CD4-positive, CD25-positive, alpha-beta regulatory T cell (primary cell): ENCODE data around the gene MYOZ2. TPM values are rescaled to one million over a fixed set of nuclear protein-coding genes. Genes with fewer than 3 reads are reported as not detected.
A peak's percentile ranks its signal among the peaks of the same experiment; 100 is the strongest.

Source experiments
- ATAC-seq, 2 donors: fragments of 150-1000 bp; cut with Tn5 transposase; one replicate each; pipeline ENCODE4 v1.10.0; 2021; ENCODE audit warnings: low read depth in 2 of 2, moderate number of reproducible peaks in 2 of 2, moderate library complexity in 1 of 2
- DNase-seq, 3 donors: peaks; one replicate each; pipeline versions ENCODE4 v3.0.0 to v3.0.0-alpha.2; 2012 to 2022; ENCODE audit warnings: mixed read lengths in 1 of 3
- H3K27ac ChIP-seq: one replicate; pipeline ENCODE4 v1.7.0; 2013; ENCODE audit warnings: mild to moderate bottlenecking, low read length; ENCODE audit not compliant: insufficient read depth, poor library complexity, severe bottlenecking
- H3K27me3 ChIP-seq: one replicate; pipeline ENCODE4 v1.7.0; 2013; ENCODE audit warnings: low read length; ENCODE audit not compliant: control insufficient read depth, insufficient read depth
- H3K36me3 ChIP-seq: one replicate; pipeline ENCODE4 v1.7.0; 2013; ENCODE audit warnings: mild to moderate bottlenecking, low read length, moderate library complexity; ENCODE audit not compliant: control insufficient read depth, insufficient read depth
- H3K4me1 ChIP-seq: 2 replicates; pipeline ENCODE4 v1.7.0; 2013; ENCODE audit warnings: mild to moderate bottlenecking, low read length; ENCODE audit not compliant: insufficient read depth, control insufficient read depth, poor library complexity, severe bottlenecking
- H3K4me3 ChIP-seq: one replicate; pipeline ENCODE4 v1.7.0; 2013; ENCODE audit warnings: low read depth, mild to moderate bottlenecking, low read length, moderate library complexity
- H3K9me3 ChIP-seq, 2 experiments: 1 replicate in 1 of 2; 2 replicates in 1 of 2; pipeline ENCODE4 v1.7.0; 2013; ENCODE audit warnings: low read length in 2 of 2, mild to moderate bottlenecking in 1 of 2, moderate library complexity in 1 of 2; ENCODE audit not compliant: control insufficient read depth in 2 of 2
- H3K27ac Mint-ChIP-seq, 3 donors: one replicate each; pipeline ENCODE4 v1.8.0; 2020 to 2022; ENCODE audit warnings: mild to moderate bottlenecking in 3 of 3, mixed read lengths in 3 of 3, moderate library complexity in 2 of 3
- H3K27me3 Mint-ChIP-seq: one replicate; pipeline ENCODE4 v1.8.0; 2022; ENCODE audit warnings: mild to moderate bottlenecking, mixed read lengths
- H3K36me3 Mint-ChIP-seq: one replicate; pipeline ENCODE4 v1.8.0; 2020; ENCODE audit warnings: mixed read lengths
- H3K4me1 Mint-ChIP-seq, 4 donors: one replicate each; pipeline ENCODE4 v1.8.0; 2020 to 2022; ENCODE audit warnings: mixed read lengths in 4 of 4, mild to moderate bottlenecking in 1 of 4
- H3K4me3 Mint-ChIP-seq, 4 donors: one replicate each; pipeline ENCODE4 v1.8.0; 2020 to 2022; ENCODE audit warnings: mild to moderate bottlenecking in 4 of 4, mixed read lengths in 4 of 4, moderate library complexity in 3 of 4
- H3K9me3 Mint-ChIP-seq, 7 donors: one replicate each; pipeline ENCODE4 v1.8.0; 2020 to 2022; ENCODE audit warnings: mixed read lengths in 7 of 7, mild to moderate bottlenecking in 3 of 7, moderate library complexity in 2 of 7
- polyA plus RNA-seq, 4 donors: library from polyadenylated mRNA; unstranded; fragments of 300-500 nt; fragmentation: Illumina TruSeq; gene quantifications; one replicate each; pipeline ENCODE4 v1.2.3, GENCODE V29; 2021
- total RNA-seq: library from RNA; stranded (reverse); gene quantifications from one replicate; pipeline ENCODE4 v1.2.3, GENCODE V29; 2022

The MYOZ2 gene
- total and polyA plus RNA-seq, 5 donors from 2014 or later = 0.24 TPM; not detected in 4

DNA sequence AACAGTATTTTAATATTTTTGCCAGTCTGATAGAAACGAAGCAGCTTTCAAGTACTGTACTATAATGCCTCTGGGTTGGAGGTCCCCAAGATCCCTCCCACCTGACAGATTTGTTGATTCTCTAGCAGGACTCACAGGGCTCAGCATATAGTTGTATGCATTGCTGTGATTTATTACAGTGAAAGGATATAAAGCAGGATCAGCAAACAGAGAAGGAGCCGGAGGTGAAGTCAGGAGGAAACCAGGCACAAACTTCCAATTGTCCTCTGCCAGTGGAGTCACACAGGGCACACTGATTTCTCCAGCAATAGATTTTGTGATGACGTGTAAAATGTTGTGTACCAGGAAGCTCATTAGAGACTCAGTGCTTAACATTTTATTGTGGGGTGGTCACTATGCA lies 95.9 kb downstream of the MYOZ2 start:
- Mint-ChIP-seq H3K4me1 (peaks cover 33 to 76% (median 36%) of the 10 kb centered on the region in 4 donors), H3K9me3 (peaks cover 0 to 2% (median 0%) of the 10 kb centered on the region in 7 donors), H3K27me3 (no peaks in the 10 kb centered on the region), H3K27ac (peak overlapping the region in 1 of 3 donors; percentile 35), H3K36me3 (peaks cover 30% of the 10 kb centered on the region), H3K4me3 (peak overlapping the region in 1 of 4 donors; percentile 6)
- Histone ChIP-seq H3K4me1 (peaks cover 5% of the 10 kb centered on the region), H3K9me3 (no peaks in the 10 kb centered on the region), H3K4me3 (no peak overlapping the region), H3K27me3 (no peaks in the 10 kb centered on the region), H3K36me3 (peaks cover 12% of the 10 kb centered on the region), H3K27ac (no peak overlapping the region)
- ATAC-seq = no peak
- no peak for DNase-seq

DNA sequence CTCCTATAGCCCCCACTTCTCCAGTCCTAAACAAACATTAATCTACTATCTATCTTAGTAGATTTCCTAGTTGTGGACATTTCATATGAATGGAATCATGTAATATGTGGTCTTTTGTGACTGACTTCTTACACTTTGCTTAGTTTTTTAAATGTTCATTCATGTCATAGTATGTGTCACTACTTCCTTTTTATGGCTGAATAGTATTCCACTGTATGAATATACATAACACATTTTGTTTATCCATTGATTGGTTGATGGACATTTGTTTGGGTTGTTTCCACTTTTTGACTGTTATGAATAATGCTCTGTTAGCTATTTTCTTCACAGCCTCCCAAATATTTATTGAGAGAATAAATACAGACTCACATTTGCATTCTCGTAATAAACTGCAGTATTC lies 96.7 kb downstream of the MYOZ2 start:
- Histone ChIP-seq H3K4me3 (no peak overlapping the region), H3K27ac (no peak overlapping the region), H3K27me3 (no peaks in the 10 kb centered on the region), H3K4me1 (peaks cover 5% of the 10 kb centered on the region), H3K9me3 (no peaks in the 10 kb centered on the region), H3K36me3 (peaks cover 12% of the 10 kb centered on the region)
- no peak for ATAC-seq
- no peak for DNase-seq
- Mint-ChIP-seq H3K27ac (no peak overlapping the region), H3K9me3 (peaks cover 0 to 2% (median 0%) of the 10 kb centered on the region in 7 donors), H3K4me1 (peaks cover 38 to 83% (median 41%) of the 10 kb centered on the region in 4 donors), H3K36me3 (peaks cover 33% of the 10 kb centered on the region), H3K27me3 (no peaks in the 10 kb centered on the region), H3K4me3 (no peak overlapping the region)

DNA sequence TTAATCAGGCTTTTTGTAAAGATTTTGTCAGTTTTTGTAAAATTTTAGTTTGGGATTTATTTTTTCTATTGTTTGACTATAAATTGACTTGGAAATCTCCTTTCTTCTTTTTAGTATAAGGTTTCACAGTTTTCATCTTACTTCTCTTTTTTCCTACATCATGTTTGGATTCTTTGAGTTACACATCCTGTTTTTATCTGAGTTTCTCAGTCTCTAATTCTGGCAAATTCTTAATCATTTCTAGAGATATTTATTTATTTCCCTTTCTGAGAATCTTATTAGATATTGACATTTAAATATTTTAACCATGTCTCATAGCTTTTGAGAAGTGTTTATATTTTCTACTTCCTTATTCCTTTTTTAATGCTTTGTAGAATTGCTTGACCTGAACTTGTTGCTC lies 97.6 kb downstream of the MYOZ2 start:
- H3K27me3 Mint-ChIP-seq = no peaks in the 10 kb centered on the region
- no peak overlapping the region for H3K27ac ChIP-seq
- no peak overlapping the region for H3K4me3 ChIP-seq
- DNase-seq (no peak), ATAC-seq (no peak)
- H3K4me3 Mint-ChIP-seq = peak overlapping the region in 2 of 4 donors; percentile 28
- peaks cover 35% of the 10 kb centered on the region for H3K36me3 Mint-ChIP-seq
- no peaks in the 10 kb centered on the region for H3K27me3 ChIP-seq
- peaks cover 41 to 82% (median 44%) of the 10 kb centered on the region in 4 donors for H3K4me1 Mint-ChIP-seq
- H3K9me3 ChIP-seq = no peaks in the 10 kb centered on the region
- H3K9me3 Mint-ChIP-seq = peaks cover 0 to 2% (median 0%) of the 10 kb centered on the region in 7 donors
- peaks cover 12% of the 10 kb centered on the region for H3K36me3 ChIP-seq
- H3K27ac Mint-ChIP-seq = peak overlapping the region in 2 of 3 donors; percentile 22 to 83
- H3K4me1 ChIP-seq = peaks cover 5% of the 10 kb centered on the region

DNA sequence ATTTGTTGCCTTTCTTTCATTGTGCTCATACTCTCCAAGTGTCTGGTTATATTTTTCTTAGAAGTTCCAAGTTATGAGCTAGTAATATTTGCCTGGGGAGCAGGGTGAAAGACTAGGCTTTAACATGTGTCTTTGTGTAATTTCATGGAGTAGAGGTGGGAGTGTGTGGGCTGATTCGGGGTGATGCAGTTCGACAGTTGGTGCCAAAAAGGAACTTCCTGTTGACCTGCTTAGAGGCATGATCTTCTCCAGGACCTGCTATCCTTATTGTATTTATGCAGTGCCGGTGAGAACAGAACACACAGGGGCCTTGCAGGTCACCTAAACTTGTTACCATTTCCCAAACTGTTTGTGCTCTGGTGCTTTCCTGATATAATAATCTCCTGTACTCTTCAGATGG lies 98.1 kb downstream of the MYOZ2 start:
- H3K9me3 ChIP-seq = no peaks in the 10 kb centered on the region
- H3K4me3 Mint-ChIP-seq = peak overlapping the region in 3 of 4 donors; percentile 28 to 58 (median 49)
- peaks cover 0 to 2% (median 0%) of the 10 kb centered on the region in 7 donors for H3K9me3 Mint-ChIP-seq
- peaks cover 12% of the 10 kb centered on the region for H3K36me3 ChIP-seq
- H3K27ac ChIP-seq = no peak overlapping the region
- H3K27me3 ChIP-seq = no peaks in the 10 kb centered on the region
- peak in 1 of 3 donors; percentile 39 for DNase-seq
- H3K4me3 ChIP-seq = peak overlapping the region; percentile 9
- H3K27me3 Mint-ChIP-seq = no peaks in the 10 kb centered on the region
- peaks cover 5% of the 10 kb centered on the region for H3K4me1 ChIP-seq
- ATAC-seq = peak in 1 of 2 donors; percentile 34
- peaks cover 35% of the 10 kb centered on the region for H3K36me3 Mint-ChIP-seq
- peaks cover 41 to 81% (median 44%) of the 10 kb centered on the region in 4 donors for H3K4me1 Mint-ChIP-seq
- peak overlapping the region in 2 of 3 donors; percentile 15 to 22 for H3K27ac Mint-ChIP-seq

DNA sequence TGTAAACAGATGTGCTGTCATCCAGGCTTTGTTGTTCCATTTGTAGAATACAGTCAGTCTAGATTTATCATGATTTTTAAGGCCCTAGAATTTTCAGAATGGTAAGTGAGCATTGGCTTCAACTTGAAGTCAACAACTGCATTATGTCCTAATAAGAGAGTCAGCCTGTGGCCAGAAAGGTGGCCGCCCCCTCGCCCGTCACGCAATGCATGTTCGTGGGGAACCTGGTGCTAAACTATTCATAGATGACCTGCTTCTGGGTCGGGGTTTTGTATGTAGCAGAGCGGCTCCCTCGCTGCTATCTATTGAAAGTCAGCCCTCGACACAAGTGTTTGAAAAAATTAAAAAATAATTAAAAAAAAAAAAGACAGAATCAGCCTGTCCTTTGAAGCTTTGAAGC lies 101.6 kb downstream of the MYOZ2 start:
- peaks cover 22 to 52% (median 41%) of the 10 kb centered on the region in 4 donors for H3K4me1 Mint-ChIP-seq
- Histone ChIP-seq H3K27me3 (no peaks in the 10 kb centered on the region), H3K27ac (no peak overlapping the region), H3K36me3 (peaks cover 10% of the 10 kb centered on the region), H3K4me1 (peaks cover 5% of the 10 kb centered on the region), H3K4me3 (no peak overlapping the region), H3K9me3 (no peaks in the 10 kb centered on the region)
- DNase-seq (no peak), ATAC-seq (no peak)
- H3K27me3 Mint-ChIP-seq = no peaks in the 10 kb centered on the region
- peaks cover 0 to under 1% (median 0%) of the 10 kb centered on the region in 7 donors for H3K9me3 Mint-ChIP-seq
- peaks cover 35% of the 10 kb centered on the region for H3K36me3 Mint-ChIP-seq
- peak overlapping the region in 1 of 3 donors; percentile 24 for H3K27ac Mint-ChIP-seq
- H3K4me3 Mint-ChIP-seq = no peak overlapping the region

Other genes starting within 250 kb of the MYOZ2 start
- 0.35 TPM for gene SYNPO2, start 247.0 kb upstream of the MYOZ2 start, total RNA-seq
- gene SYNPO2, start 247.0 kb upstream of the MYOZ2 start, polyA plus RNA-seq = under 1 TPM; 0.13 to 0.28 (median 0.25) TPM
- gene USP53, start 76.9 kb downstream of the MYOZ2 start, total RNA-seq = 17.3 TPM
- gene USP53, start 76.9 kb downstream of the MYOZ2 start, polyA plus RNA-seq = 10 to 100 TPM in 3 of 4 donors, 1 to 10 TPM in 1; 8.0 to 14.0 (median 11.5) TPM
- not detected for gene FABP2, start 186.3 kb downstream of the MYOZ2 start, total RNA-seq
- not detected for gene FABP2, start 186.3 kb downstream of the MYOZ2 start, polyA plus RNA-seq